WTC11 (cell line): ENCODE results near the gene DUSP1. TPM values are rescaled to one million over a fixed set of nuclear protein-coding genes. Genes with fewer than 3 reads are reported as not detected.

Experiments
- ATAC-seq: fragments of 200-7000 bp; cut with Tn5 transposase; 2 replicates; pipeline ENCODE4 v1.10.0; 2021; ENCODE audit warnings: mild to moderate bottlenecking, moderate library complexity
- CTCF ChIA-PET: fragments of 300-600 bp; sonication (Branson Sonifier 250); formaldehyde crosslinking; loops from one replicate; lab custom pipeline; 2021; ENCODE audit warnings: antibody characterized with exemption; lab: Charles Lee
- POLR2A ChIA-PET: fragments of 350-600 bp; sonication (Branson Sonifier 250); formaldehyde crosslinking; loops from one replicate; lab custom pipeline; 2021; ENCODE audit warnings: antibody characterized with exemption; lab: Charles Lee
- DNase-seq: peaks from one replicate; pipeline ENCODE4 v3.0.0; 2021; ENCODE audit warnings: low spot score
- H3K27ac Mint-ChIP-seq: 2 replicates; pipeline ENCODE4 v1.8.0; 2021; ENCODE audit warnings: mixed read lengths
- H3K27me3 Mint-ChIP-seq: 2 replicates; pipeline ENCODE4 v1.8.0; 2021; ENCODE audit warnings: low read depth, mild to moderate bottlenecking, moderate library complexity, mixed read lengths
- H3K36me3 Mint-ChIP-seq: 2 replicates; pipeline ENCODE4 v1.8.0; 2021; ENCODE audit warnings: mixed read lengths
- H3K4me1 Mint-ChIP-seq: 2 replicates; pipeline ENCODE4 v1.8.0; 2022; ENCODE audit warnings: mixed read lengths
- H3K4me3 Mint-ChIP-seq: 2 replicates; pipeline ENCODE4 v1.8.0; 2021; ENCODE audit warnings: mild to moderate bottlenecking, moderate library complexity, mixed read lengths
- H3K9me3 Mint-ChIP-seq: 2 replicates; pipeline ENCODE4 v1.8.0; 2021; ENCODE audit warnings: mixed read lengths
- ATF6 ChIP-seq: sonication (generic); formaldehyde crosslinking; IDR thresholded peaks from 2 replicates; pipeline ENCODE4 v1.8.1; 2023; ENCODE audit warnings: mild to moderate bottlenecking, missing genetic modification reagents
- E2F5 ChIP-seq: sonication (generic); formaldehyde crosslinking; IDR thresholded peaks from 2 replicates; pipeline ENCODE4 v1.8.1; 2022; ENCODE audit warnings: mild to moderate bottlenecking, moderate library complexity, missing genetic modification reagents
- ELF4 ChIP-seq: sonication (generic); formaldehyde crosslinking; IDR thresholded peaks from 2 replicates; pipeline ENCODE4 v1.8.1; 2022; ENCODE audit warnings: low read depth, mild to moderate bottlenecking, moderate library complexity, missing genetic modification reagents
- ERG ChIP-seq: fragments of 250-450 bp; sonication (Bioruptor Pico); IDR thresholded peaks from 2 replicates; pipeline ENCODE4 v1.8.0; 2021; ENCODE audit warnings: mild to moderate bottlenecking
- ESRRA ChIP-seq: sonication (generic); formaldehyde crosslinking; IDR thresholded peaks from 2 replicates; pipeline ENCODE4 v1.8.1; 2022; ENCODE audit warnings: mild to moderate bottlenecking, missing genetic modification reagents, borderline replicate concordance
- GTF2I ChIP-seq: fragments of 250-450 bp; sonication (Bioruptor Pico); conservative IDR thresholded peaks from 2 replicates; pipeline ENCODE4 v1.4.0; 2021; ENCODE audit warnings: mild to moderate bottlenecking
- JUN ChIP-seq: sonication (generic); formaldehyde crosslinking; IDR thresholded peaks from 2 replicates; pipeline ENCODE4 v1.8.0; 2023; ENCODE audit warnings: mild to moderate bottlenecking, missing genetic modification reagents
- NR1H2 ChIP-seq: sonication (generic); formaldehyde crosslinking; IDR thresholded peaks from 2 replicates; pipeline ENCODE4 v1.9.0; 2021; ENCODE audit warnings: mild to moderate bottlenecking, moderate library complexity, missing genetic modification reagents
- PRDM15 ChIP-seq: sonication (generic); formaldehyde crosslinking; IDR thresholded peaks from 2 replicates; pipeline ENCODE4 v1.8.0; 2022; ENCODE audit warnings: missing genetic modification reagents
- ZBTB43 ChIP-seq: sonication (generic); formaldehyde crosslinking; IDR thresholded peaks from 2 replicates; pipeline ENCODE4 v1.8.1; 2023; ENCODE audit warnings: mild to moderate bottlenecking, missing genetic modification reagents
- ZNF281 ChIP-seq: sonication (generic); formaldehyde crosslinking; IDR thresholded peaks from 2 replicates; pipeline ENCODE4 v1.8.0; 2023; ENCODE audit warnings: mild to moderate bottlenecking, missing genetic modification reagents
- ZNF317 ChIP-seq: sonication (generic); formaldehyde crosslinking; IDR thresholded peaks from 2 replicates; pipeline ENCODE4 v1.8.1; 2023; ENCODE audit warnings: low read depth, mild to moderate bottlenecking, moderate library complexity, missing genetic modification reagents, borderline replicate concordance
- ZNF532 ChIP-seq: fragments of 250-450 bp; sonication (Bioruptor Pico); IDR thresholded peaks from 2 replicates; pipeline ENCODE4 v1.9.0; 2021; ENCODE audit warnings: mild to moderate bottlenecking, borderline replicate concordance
- total RNA-seq: library from RNA; stranded (reverse); gene quantifications from 3 replicates; pipeline ENCODE4 v1.2.3, GENCODE V29; 2021

Gene DUSP1
- total RNA-seq, 1 experiment from 2014 or later = 9.5 TPM

GRCh38 chr5:172723508-172723907 lies 47.5 kb downstream of the DUSP1 start:
- 0 out of 2 replicates have a peak, but pooled peaks cover 2% of the 10 kb centered on the region for H3K4me1 Mint-ChIP-seq
- DNase-seq (no peak), ATAC-seq (no peak)
- H3K27ac Mint-ChIP-seq = no peak overlapping the region
- H3K4me3 Mint-ChIP-seq = no peak overlapping the region
- H3K9me3 Mint-ChIP-seq = no peaks in the 10 kb centered on the region
- H3K36me3 Mint-ChIP-seq = no peaks in the 10 kb centered on the region
- TF ChIP-seq ZNF317 (CRISPR knock-in tag) (no peak), PRDM15 (CRISPR knock-in tag) (no peak), E2F5 (CRISPR knock-in tag) (no peak), ZNF281 (CRISPR knock-in tag) (no peak), ZNF532 (CRISPR knock-in tag) (no peak), NR1H2 (CRISPR knock-in tag) (no peak), ZBTB43 (CRISPR knock-in tag) (no peak), GTF2I (CRISPR knock-in tag) (no peak), ELF4 (CRISPR knock-in tag) (no peak), ESRRA (no peak), JUN (CRISPR knock-in tag) (no peak), ERG (CRISPR knock-in tag) (no peak), ATF6 (CRISPR knock-in tag) (no peak)
- peaks cover 26% of the 10 kb centered on the region for H3K27me3 Mint-ChIP-seq
- CTCF ChIA-PET = interaction anchor here (1.0 to 2.6 kb wide), 4 partner anchors 9 to 215 kb away, joined by 3 to 17 read pairs (median 4); no protein-coding TSS in a partner anchor
- POLR2A ChIA-PET = interaction anchor here (1.6 kb wide), 1 partner anchor 48 kb away, joined by 6 read pairs; the partner anchor contains the start of gene DUSP1
